Measurements from ENCODE around the gene NRP2.

- no peak for TF ChIP-seq GATA2 (IDR thresholded peaks at IDR 0.05; ENCODE audit: low read depth, low read length)
- no peak for TF ChIP-seq GATA3 (IDR thresholded peaks at IDR 0.05; ENCODE audit: low read depth, low read length)
These were observed 40.9 kb downstream of the NRP2 start for GRCh38 chr2:205723179-205723578.
